Stimulated activated CD4-positive, alpha-beta T cell treated with anti-CD3 and anti-CD28 coated beads, Interleukin-15, amount 100 ng/mL, for 48 hours (primary cell): ENCODE measurements around the gene PBOV1.

Experiments
- DNase-seq, 2 donors: peaks; one replicate each; pipeline ENCODE4 v3.0.0-alpha.2; 2020; ENCODE audit warnings: low read depth in 2 of 2

Gene PBOV1

GRCh38 chr6:138218449-138218848 is at the start of gene PBOV1:
TSS of gene PBOV1 (minus strand) at chr6:138218491. CDS start at chr6:138218395, 96 bp downstream.
- no peak for DNase-seq

- no peak for DNase-seq
Measured at GRCh38 chr6:138266095-138266494, 47.8 kb upstream of the PBOV1 start.

GRCh38 chr6:138264372-138264880 is 46.1 kb upstream of the PBOV1 start:
- DNase-seq: no peak

GRCh38 chr6:138263963-138264362 is 45.7 kb upstream of the PBOV1 start:
- DNase-seq: no peak

GRCh38 chr6:138261116-138261780 is 43.0 kb upstream of the PBOV1 start:
- DNase-seq: no peak

- no peak for DNase-seq
Measured at GRCh38 chr6:138258991-138259390, 40.7 kb upstream of the PBOV1 start.

GRCh38 chr6:138258197-138258596 is 39.9 kb upstream of the PBOV1 start:
- no peak for DNase-seq

GRCh38 chr6:138257638-138258040 is 39.3 kb upstream of the PBOV1 start:
- no peak for DNase-seq

GRCh38 chr6:138255443-138255842 is 37.2 kb upstream of the PBOV1 start:
- no peak for DNase-seq

GRCh38 chr6:138253731-138254130 is 35.4 kb upstream of the PBOV1 start:
- no peak for DNase-seq

- no peak for DNase-seq
Measured at GRCh38 chr6:138250513-138251247, 32.4 kb upstream of the PBOV1 start.

- no peak for DNase-seq
Measured at GRCh38 chr6:138250053-138250452, 31.8 kb upstream of the PBOV1 start.

GRCh38 chr6:138248878-138249277 is 30.6 kb upstream of the PBOV1 start:
- DNase-seq: no peak

GRCh38 chr6:138248011-138248410 is 29.7 kb upstream of the PBOV1 start:
- DNase-seq: no peak

GRCh38 chr6:138246650-138247440 is 28.6 kb upstream of the PBOV1 start:
- no peak for DNase-seq

- DNase-seq: no peak
Measured at GRCh38 chr6:138245751-138246150, 27.5 kb upstream of the PBOV1 start.

GRCh38 chr6:138242987-138243592 is 24.8 kb upstream of the PBOV1 start:
- DNase-seq: no peak

GRCh38 chr6:138241934-138242333 is 23.6 kb upstream of the PBOV1 start:
- DNase-seq: no peak

- no peak for DNase-seq
Measured at GRCh38 chr6:138241381-138241780, 23.1 kb upstream of the PBOV1 start.

GRCh38 chr6:138240476-138241245 is 22.4 kb upstream of the PBOV1 start:
- no peak for DNase-seq

GRCh38 chr6:138239774-138240173 is 21.5 kb upstream of the PBOV1 start:
- no peak for DNase-seq
